COR-L47 (cell line): ENCODE data around the gene P2RX3.
"Not testable (repeated sequence)": the region's sequence is repeated elsewhere in the genome, so short reads cannot be mapped to it uniquely, and the experiment has no call there.

ENCODE experiments used
- DNase-seq: peaks from one replicate; lab custom pipeline; 2025; lab: John Stamatoyannopoulos, UW

P2RX3 gene

DNA sequence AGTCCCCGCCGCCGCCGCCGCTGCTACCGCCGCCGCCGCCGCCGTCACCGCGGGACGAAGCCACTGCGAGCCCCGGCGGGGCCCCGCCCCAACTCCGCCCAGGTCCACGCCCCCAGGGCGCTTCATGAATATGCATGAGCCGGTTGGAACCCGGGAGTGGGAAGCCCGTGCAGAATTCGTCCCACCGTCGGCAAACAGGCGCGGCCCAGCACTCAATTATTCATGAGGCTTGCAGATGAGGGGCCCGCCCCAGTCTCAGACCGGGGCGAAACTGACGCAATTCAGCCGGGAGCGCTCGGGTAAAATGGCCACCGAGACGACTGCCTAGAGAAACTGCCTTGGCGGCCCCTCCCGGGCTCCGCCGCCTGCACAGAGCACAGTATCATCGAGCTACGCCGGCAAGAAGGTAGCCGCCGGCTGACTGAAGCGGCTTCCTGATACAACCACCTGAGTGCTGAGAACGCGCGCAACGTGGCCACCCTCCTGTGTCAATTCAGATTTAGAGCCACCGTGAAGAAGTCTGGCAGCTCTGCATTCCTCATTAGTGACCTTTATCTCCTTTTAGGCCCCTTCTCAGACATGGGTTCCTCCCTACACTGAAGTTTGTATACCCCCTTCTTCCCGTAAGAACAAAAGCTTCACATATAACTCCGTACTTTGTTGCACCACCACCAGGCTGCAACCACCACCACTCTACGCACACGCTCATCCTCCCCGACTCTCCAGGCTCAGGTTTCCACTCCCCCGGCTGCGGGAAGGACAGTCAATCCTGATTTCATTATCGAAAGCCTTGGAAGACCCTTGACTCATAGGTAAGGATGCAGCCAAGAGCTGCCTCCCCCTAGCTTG is 13.0 kb upstream of the P2RX3 start, which contains the start of gene TNKS1BP1:
TSS of gene TNKS1BP1 (minus strand) at position 67 of the 849 bp plus-strand sequence. CDS start 3,067 bp downstream, outside the sequence.
- peak; percentile 95 for DNase-seq

- DNase-seq = no peak
Measured at GRCh38 chr11:57325735-57326048, 12.5 kb upstream of the P2RX3 start.

- DNase-seq = no peak
Measured at GRCh38 chr11:57327721-57328120, 10.4 kb upstream of the P2RX3 start.

- no peak for DNase-seq
Measured at GRCh38 chr11:57330029-57330428, 8.1 kb upstream of the P2RX3 start.

GRCh38 chr11:57331720-57332119 is 6.4 kb upstream of the P2RX3 start:
- DNase-seq = no peak

DNA sequence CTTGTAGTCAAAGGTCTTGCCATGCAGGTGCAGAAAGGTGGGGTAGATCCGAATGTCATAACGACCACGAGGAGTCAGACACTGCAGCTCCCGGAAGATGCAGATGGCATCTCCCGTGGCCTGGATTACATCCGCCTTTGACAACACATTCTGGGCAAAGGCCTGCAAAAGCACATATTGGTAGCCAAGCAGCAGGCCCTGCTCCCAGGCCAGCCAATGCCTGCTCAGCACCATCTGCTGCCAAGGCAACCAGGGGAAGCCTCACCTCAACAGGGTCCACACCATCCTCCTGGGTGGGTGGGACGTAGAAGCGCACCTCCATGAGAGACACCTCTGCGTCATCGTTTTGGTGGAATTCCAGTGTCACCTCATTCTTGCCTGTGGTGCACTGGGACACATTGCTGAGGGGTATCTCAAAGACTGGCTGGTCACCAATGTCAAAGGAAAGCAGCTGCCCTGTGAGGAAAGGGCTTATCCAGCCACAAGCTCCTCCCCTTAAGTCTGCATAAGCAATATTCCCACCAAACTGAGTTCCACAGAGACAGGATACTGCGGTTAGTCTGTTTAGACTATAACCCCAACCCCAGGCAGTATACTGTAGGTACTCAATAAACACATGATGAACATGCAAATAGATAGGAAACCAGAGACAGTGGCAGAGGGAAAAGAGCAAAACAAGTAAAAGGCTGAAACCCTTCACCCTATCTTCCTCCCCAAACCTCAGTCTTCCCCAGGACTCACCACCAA is 5.3 kb upstream of the P2RX3 start:
- DNase-seq = no peak

GRCh38 chr11:57335023-57335342 is 3.2 kb upstream of the P2RX3 start:
- no peak for DNase-seq

DNA sequence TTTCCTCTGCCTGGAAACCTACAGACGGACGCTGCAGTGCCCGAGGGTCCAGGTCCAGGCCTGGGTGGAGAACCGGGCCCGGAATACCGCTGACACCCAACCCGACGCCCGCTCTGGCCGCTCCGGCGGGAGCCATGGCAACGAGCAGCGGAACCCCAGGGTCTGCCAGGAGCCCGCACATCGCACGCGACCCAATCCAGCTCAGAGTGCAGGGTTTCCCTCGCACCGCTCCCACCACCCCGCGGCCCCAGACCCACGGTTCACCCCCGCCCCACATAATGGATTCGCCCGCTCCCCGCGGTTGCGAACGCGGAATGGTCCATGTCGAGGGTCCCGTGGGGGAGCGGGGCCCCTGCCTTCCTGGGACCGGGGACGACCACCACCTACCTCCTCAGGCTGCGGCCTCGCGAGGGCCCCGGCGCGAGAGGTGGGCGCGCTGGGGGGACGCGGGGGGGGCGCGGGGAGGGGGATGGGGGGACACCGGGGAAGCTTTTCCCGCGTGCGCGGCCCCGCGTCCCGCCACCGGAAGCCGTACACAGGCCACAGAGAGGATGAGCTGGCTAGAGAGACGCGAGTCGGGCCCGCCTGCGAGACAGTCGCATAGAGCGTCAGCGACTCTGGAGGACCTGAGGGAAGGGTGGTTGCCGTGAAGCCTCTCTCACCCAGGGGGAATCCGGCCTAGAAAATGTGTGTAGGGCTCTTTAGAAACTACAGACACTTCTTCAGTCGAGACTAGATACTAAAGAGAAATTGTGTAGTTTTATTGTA is 2.6 kb upstream of the P2RX3 start, which contains the start of gene SSRP1:
TSS of gene SSRP1 (minus strand) at position 550 of the 768 bp plus-strand sequence. CDS start 771 bp downstream, outside the sequence.
- DNase-seq = peak; percentile 90

GRCh38 chr11:57336111-57336666 is 2.0 kb upstream of the P2RX3 start:
- DNase-seq = no peak

- not testable (repeated sequence) for DNase-seq
Measured at GRCh38 chr11:57336856-57337255, 1.3 kb upstream of the P2RX3 start.

GRCh38 chr11:57339328-57339727 is 1.2 kb downstream of the P2RX3 start:
- no peak for DNase-seq

GRCh38 chr11:57340039-57340615 is 2.0 kb downstream of the P2RX3 start:
- no peak for DNase-seq

DNA sequence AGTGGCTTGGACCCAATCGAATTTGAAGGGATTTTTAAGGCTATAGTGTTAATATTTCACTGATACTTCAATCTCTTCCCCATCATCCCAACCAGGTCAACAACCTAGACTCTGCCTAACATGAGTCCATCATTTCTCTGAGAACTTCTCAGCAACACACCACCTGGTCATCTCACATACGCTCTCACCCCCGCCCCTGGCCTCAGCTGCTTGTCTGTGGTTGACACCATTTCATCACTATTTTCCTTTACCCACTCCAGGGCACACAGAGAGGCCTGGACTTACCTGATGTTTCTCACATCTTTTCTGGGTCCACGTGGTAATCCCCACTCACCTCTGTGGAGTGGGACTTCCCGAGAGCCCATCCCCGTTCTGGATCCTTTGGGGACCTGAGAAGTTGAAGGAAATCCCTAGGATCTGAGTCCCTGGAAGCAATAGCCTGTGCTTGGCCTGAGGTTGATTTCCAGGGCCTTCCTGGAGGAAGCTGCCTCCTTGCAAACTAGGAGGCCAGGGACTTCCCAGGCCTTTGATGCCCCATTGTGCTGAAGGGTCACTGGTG is 3.2 kb downstream of the P2RX3 start:
- DNase-seq = no peak

DNA sequence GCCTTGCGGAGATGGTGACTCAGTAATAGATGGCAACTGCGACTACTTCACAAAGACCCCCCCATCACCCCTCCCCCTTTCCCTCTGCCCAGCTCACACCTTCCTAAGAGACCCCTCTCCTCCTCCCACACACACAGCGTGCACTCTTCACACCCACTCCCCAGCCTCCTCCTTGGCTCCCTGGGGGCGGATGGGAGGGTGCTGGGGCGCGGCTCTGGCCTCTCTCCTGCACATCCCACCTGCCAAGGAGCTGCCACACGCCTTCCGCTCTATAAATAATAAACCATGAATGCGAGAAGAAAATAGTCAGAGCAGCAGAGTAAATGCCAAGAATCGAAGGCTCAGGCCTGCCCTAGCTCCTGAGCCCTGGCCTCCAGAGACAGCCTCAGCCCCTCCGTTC is 4.5 kb downstream of the P2RX3 start:
- DNase-seq = no peak

DNA sequence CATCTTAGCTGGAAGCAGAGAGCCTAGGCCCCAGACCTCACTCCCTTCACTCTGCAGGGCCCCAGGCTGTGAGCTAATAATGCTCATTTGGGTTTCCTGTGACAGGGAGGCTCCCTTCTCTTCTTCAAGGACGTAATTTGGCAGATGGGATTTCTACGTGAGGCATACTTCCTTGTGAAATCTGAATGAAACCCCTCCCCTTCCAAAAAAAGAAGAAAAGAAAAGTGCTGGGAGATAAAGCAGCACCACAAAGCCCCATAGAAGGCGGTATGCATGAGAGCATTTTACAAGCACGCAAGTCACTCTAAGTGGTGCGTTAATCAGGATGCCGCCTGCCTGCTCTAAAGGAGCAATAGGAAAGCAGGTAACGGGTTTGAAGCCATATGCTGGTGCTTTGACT is 5.7 kb downstream of the P2RX3 start:
- no peak for DNase-seq

GRCh38 chr11:57344826-57345225 is 6.7 kb downstream of the P2RX3 start:
- no peak for DNase-seq

DNA sequence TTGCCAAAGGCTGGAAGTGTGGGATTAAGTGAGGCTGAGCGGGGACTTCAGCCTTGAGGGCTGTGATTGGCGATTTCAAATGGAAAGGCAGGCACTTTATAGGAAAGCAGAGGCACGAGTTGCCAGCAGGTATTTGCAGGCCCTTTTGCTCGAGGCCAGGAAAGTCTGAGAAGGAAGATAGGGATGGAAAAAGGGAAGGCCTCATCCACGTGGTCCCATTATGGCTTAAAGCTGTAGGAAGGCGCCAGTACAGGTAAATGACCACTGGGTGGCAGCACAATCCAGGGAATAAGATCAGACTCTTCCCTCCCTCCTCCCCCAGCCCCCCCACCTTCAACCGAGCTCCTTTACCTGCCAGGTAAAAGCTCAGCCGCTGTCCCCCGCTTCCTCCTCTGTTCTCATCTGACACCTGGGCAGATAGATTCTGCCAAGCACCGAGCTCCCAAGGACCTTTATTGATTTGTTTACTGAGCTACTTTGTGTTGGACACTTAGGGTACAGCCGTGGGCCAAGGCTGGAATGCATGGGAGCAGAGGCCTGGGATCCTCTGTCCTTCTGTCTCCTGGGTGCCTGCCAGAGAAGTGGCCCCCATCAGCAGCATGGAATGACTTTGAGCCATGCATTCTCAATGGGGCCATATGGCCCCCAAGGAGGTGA is 7.5 kb downstream of the P2RX3 start:
- peak; percentile 66 for DNase-seq

DNA sequence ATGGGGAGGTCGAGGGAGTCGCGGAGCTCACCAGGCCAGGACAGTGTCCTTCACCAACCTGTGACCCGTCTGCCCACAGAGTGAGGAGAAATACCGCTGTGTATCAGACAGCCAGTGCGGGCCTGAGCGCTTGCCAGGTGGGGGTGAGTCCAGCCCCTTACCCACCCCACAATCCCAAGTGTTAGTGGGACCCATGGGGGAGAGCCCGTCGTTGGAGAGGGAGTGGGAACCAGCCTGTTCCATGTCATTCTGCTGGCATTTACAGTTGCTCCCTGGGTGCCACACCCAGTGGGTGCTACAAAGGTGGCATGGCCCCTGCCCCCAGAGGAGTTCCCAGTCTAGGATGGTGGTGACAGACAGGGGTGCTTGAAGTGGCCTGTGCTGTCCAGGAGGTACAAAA is 9.2 kb downstream of the P2RX3 start:
- no peak for DNase-seq

- DNase-seq = no peak
Measured at GRCh38 chr11:57348052-57348451, 9.9 kb downstream of the P2RX3 start.

GRCh38 chr11:57348636-57349313 is 10.6 kb downstream of the P2RX3 start:
- DNase-seq = no peak
